Kidney epithelial cell (primary cell): ENCODE results near the gene FOXC2. TPM values are rescaled to one million over a fixed set of nuclear protein-coding genes. Genes with fewer than 3 reads are reported as not detected.
A peak's percentile ranks its signal among the peaks of the same experiment; 100 is the strongest.

Source experiments
- DNase-seq: peaks from one replicate; pipeline ENCODE4 v3.0.0-alpha.2; 2010; ENCODE audit warnings: low read depth
- H3K27me3 ChIP-seq: 2 replicates; pipeline ENCODE4 v1.6.0; 2011; ENCODE audit warnings: low read length; ENCODE audit not compliant: control insufficient read depth, insufficient read depth
- H3K36me3 ChIP-seq: 2 replicates; pipeline ENCODE4 v1.5.1; 2011; ENCODE audit warnings: low read length; ENCODE audit not compliant: control insufficient read depth, insufficient read depth
- H3K4me3 ChIP-seq: 2 replicates; pipeline ENCODE4 v1.5.1; 2011; ENCODE audit warnings: low read depth, mild to moderate bottlenecking, control low read depth, low read length
- CTCF ChIP-seq: IDR thresholded peaks from 2 replicates; pipeline ENCODE4 v1.5.1; 2011; ENCODE audit warnings: mild to moderate bottlenecking, moderate library complexity, low read length, control low read depth, inconsistent platforms; ENCODE audit not compliant: insufficient read depth, poor library complexity, severe bottlenecking
- total RNA-seq: library from RNA; depleted of rRNA; stranded (reverse); fragments of >200 nt; gene quantifications from 2 replicates; pipeline ENCODE4 v1.2.3, GENCODE V29; 2015

Gene FOXC2
- total RNA-seq, 1 donor from 2014 or later, result 12.2 TPM

- Histone ChIP-seq H3K27me3 (peaks cover 2% of the 10 kb centered on the region), H3K36me3 (peaks cover 1% of the 10 kb centered on the region), H3K4me3 (peak overlapping the region; percentile 89)
- TF ChIP-seq CTCF, result no peak
- no peak for DNase-seq
Observed at GRCh38 chr16:86570558-86571529, 4.2 kb downstream of the FOXC2 start.

- no peak for TF ChIP-seq CTCF
- Histone ChIP-seq H3K27me3 (peaks cover 2% of the 10 kb centered on the region), H3K36me3 (peaks cover 1% of the 10 kb centered on the region), H3K4me3 (peak overlapping the region; percentile 89)
- no peak for DNase-seq
Observed at GRCh38 chr16:86571530-86571915, 4.9 kb downstream of the FOXC2 start.

- Histone ChIP-seq H3K4me3 (no peak overlapping the region), H3K27me3 (peaks cover 2% of the 10 kb centered on the region)
- TF ChIP-seq CTCF, result no peak
Observed at GRCh38 chr16:86572041-86572521, 5.5 kb downstream of the FOXC2 start.

GRCh38 chr16:86572606-86573005 lies 6.0 kb downstream of the FOXC2 start:
- peaks cover 2% of the 10 kb centered on the region for H3K27me3 ChIP-seq
- no peak overlapping the region for H3K4me3 ChIP-seq
- no peak for DNase-seq
- no peak for TF ChIP-seq CTCF
- H3K36me3 ChIP-seq, result peaks cover 1% of the 10 kb centered on the region

More at GRCh38 chr16:86572041-86572521, 5.5 kb downstream of the FOXC2 start:
- DNase-seq, result no peak
- H3K36me3 ChIP-seq, result peaks cover 1% of the 10 kb centered on the region

- no peak for DNase-seq
- peaks cover 1% of the 10 kb centered on the region for H3K36me3 ChIP-seq
- TF ChIP-seq CTCF, result no peak
- H3K27me3 ChIP-seq, result peaks cover 2% of the 10 kb centered on the region
- H3K4me3 ChIP-seq, result no peak overlapping the region
Observed at GRCh38 chr16:86573215-86573614, 6.6 kb downstream of the FOXC2 start.
